HG03520 (cell line): ENCODE data around the gene ZNF580.

ENCODE experiments used
- ATAC-seq: cut with Tn5 transposase; IDR thresholded peaks from one replicate; pipeline ENCODE4 v1.9.1; 2021; ENCODE audit warnings: mild to moderate bottlenecking, moderate library complexity; ENCODE audit not compliant: unreplicated experiment

Gene ZNF580

GRCh38 chr19:55658846-55659459, 18.2 kb downstream of the ZNF580 start:
- no peak for ATAC-seq

- ATAC-seq: no peak
Observed at GRCh38 chr19:55659822-55660221, 19.0 kb downstream of the ZNF580 start.

- no peak for ATAC-seq
Observed at GRCh38 chr19:55660404-55660803, 19.6 kb downstream of the ZNF580 start.

GRCh38 chr19:55660991-55661390, 20.2 kb downstream of the ZNF580 start:
- no peak for ATAC-seq

GRCh38 chr19:55661826-55662225, 21.0 kb downstream of the ZNF580 start:
- ATAC-seq: no peak

- ATAC-seq: no peak
Observed at GRCh38 chr19:55663846-55664536, 23.2 kb downstream of the ZNF580 start.

- no peak for ATAC-seq
Observed at GRCh38 chr19:55666343-55667005, 25.7 kb downstream of the ZNF580 start.

- ATAC-seq: no peak
Observed at GRCh38 chr19:55667006-55667381, 26.2 kb downstream of the ZNF580 start.

GRCh38 chr19:55667511-55667910, 26.7 kb downstream of the ZNF580 start:
- no peak for ATAC-seq

GRCh38 chr19:55667958-55668357, 27.2 kb downstream of the ZNF580 start:
- ATAC-seq: no peak

GRCh38 chr19:55668603-55669348, 28.0 kb downstream of the ZNF580 start:
- no peak for ATAC-seq

GRCh38 chr19:55669418-55670279, 28.8 kb downstream of the ZNF580 start:
- ATAC-seq: no peak

- no peak for ATAC-seq
Observed at GRCh38 chr19:55670280-55671053, 29.7 kb downstream of the ZNF580 start.

- ATAC-seq: no peak
Observed at GRCh38 chr19:55671054-55671378, 30.2 kb downstream of the ZNF580 start.

GRCh38 chr19:55672418-55672817, 31.6 kb downstream of the ZNF580 start:
- no peak for ATAC-seq

GRCh38 chr19:55673465-55673864, 32.7 kb downstream of the ZNF580 start:
- no peak for ATAC-seq

- no peak for ATAC-seq
Observed at GRCh38 chr19:55673889-55674288, 33.1 kb downstream of the ZNF580 start.

- no peak for ATAC-seq
Observed at GRCh38 chr19:55674459-55674840, 33.6 kb downstream of the ZNF580 start.

- peak; percentile 69 for ATAC-seq
Observed at GRCh38 chr19:55674841-55675660, 34.2 kb downstream of the ZNF580 start, which contains the start of gene EPN1. EPN1 (plus strand) TSS chr19:55675226; CDS start chr19:55678628, 3,402 bp downstream.
